Adipocyte (in vitro differentiated cells): ENCODE measurements around the gene CHST7.

Source experiments
- DNase-seq: peaks from one replicate; pipeline ENCODE4 v3.0.0-alpha.2; 2015; ENCODE audit warnings: low read depth
- H3K27me3 ChIP-seq: replicated peaks from 2 replicates; pipeline ENCODE4 v1.7.0; 2013; ENCODE audit warnings: mild to moderate bottlenecking, low read length, moderate library complexity; ENCODE audit not compliant: control insufficient read depth, insufficient read depth
- H3K36me3 ChIP-seq: 2 replicates; pipeline ENCODE4 v1.7.0; 2013; ENCODE audit warnings: low read length, mild to moderate bottlenecking, moderate library complexity; ENCODE audit not compliant: control insufficient read depth, insufficient read depth, severe bottlenecking
- H3K4me1 ChIP-seq: 2 replicates; pipeline ENCODE4 v1.7.0; 2013; ENCODE audit warnings: mild to moderate bottlenecking, low read length, moderate library complexity; ENCODE audit not compliant: control insufficient read depth, insufficient read depth
- H3K4me3 ChIP-seq: 2 replicates; pipeline ENCODE4 v1.7.0; 2013; ENCODE audit warnings: mild to moderate bottlenecking, low read length, moderate library complexity
- H3K9ac ChIP-seq: 2 replicates; pipeline ENCODE4 v1.7.0; 2013; ENCODE audit warnings: mild to moderate bottlenecking, low read length, moderate library complexity
- H3K9me3 ChIP-seq: 2 replicates; pipeline ENCODE4 v1.7.0; 2013; ENCODE audit warnings: mild to moderate bottlenecking, low read length, moderate library complexity; ENCODE audit not compliant: control insufficient read depth

The CHST7 gene

GRCh38 chrX:46611658-46612362, 38.2 kb downstream of the CHST7 start:
- Histone ChIP-seq H3K9ac (no peak overlapping the region), H3K36me3 (no peaks in the 10 kb centered on the region), H3K9me3 (peaks cover 8% of the 10 kb centered on the region), H3K27me3 (peaks cover 2% of the 10 kb centered on the region), H3K4me3 (no peak overlapping the region), H3K4me1 (no peaks in the 10 kb centered on the region)
- DNase-seq = no peak

DNA sequence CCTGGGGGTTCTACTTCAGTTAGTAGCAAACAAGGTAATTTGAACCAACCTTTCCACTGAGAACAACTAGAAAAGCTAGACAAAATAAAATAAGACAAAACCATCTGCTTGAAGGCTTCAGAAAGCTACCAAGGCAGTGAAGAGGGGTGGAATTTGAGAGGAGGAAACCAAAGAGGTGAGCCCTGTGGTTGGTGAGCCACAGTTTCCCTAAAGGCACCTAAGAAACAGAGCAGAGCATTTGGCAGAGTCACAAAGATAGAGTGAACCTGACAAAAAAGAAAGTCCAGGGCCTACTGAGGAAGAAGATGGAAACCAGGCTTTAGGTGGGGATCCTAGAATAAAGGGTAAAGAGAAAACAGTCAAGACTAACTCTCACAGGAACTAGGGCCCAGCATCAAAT, 44.3 kb downstream of the CHST7 start:
- no peaks in the 10 kb centered on the region for H3K36me3 ChIP-seq
- H3K4me1 ChIP-seq = no peaks in the 10 kb centered on the region
- H3K9me3 ChIP-seq = peaks cover 26% of the 10 kb centered on the region
- H3K27me3 ChIP-seq = peaks cover 8% of the 10 kb centered on the region
- H3K4me3 ChIP-seq = no peak overlapping the region
- no peak overlapping the region for H3K9ac ChIP-seq
- DNase-seq = no peak

GRCh38 chrX:46618947-46619346, 45.4 kb downstream of the CHST7 start:
- DNase-seq = no peak
- Histone ChIP-seq H3K9me3 (peaks cover 26% of the 10 kb centered on the region), H3K4me3 (no peak overlapping the region), H3K9ac (no peak overlapping the region), H3K27me3 (peaks cover 8% of the 10 kb centered on the region), H3K36me3 (no peaks in the 10 kb centered on the region), H3K4me1 (peaks cover under 1% of the 10 kb centered on the region)

DNA sequence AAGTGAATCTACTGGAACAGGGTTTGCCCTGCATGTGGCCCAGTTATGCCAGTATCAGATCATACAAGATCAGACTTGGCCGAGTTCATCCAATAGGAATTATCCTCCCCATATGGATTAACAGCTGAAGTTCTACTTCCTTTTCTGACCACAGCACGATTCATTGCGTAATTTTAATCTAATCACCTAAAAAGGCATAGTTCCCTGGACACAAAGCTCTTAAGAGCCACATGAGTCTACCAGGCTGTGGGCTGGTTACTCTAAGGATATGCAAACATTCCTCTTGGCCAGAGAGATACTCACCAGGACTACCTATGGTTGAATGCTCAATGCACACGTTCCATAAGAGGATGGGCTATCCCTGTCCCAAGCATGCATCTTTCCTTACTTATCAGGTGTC, 46.9 kb downstream of the CHST7 start:
- Histone ChIP-seq H3K4me1 (peaks cover 5% of the 10 kb centered on the region), H3K9me3 (peaks cover 21% of the 10 kb centered on the region), H3K36me3 (no peaks in the 10 kb centered on the region), H3K9ac (no peak overlapping the region), H3K4me3 (no peak overlapping the region), H3K27me3 (peaks cover 5% of the 10 kb centered on the region)
- DNase-seq = no peak

DNA sequence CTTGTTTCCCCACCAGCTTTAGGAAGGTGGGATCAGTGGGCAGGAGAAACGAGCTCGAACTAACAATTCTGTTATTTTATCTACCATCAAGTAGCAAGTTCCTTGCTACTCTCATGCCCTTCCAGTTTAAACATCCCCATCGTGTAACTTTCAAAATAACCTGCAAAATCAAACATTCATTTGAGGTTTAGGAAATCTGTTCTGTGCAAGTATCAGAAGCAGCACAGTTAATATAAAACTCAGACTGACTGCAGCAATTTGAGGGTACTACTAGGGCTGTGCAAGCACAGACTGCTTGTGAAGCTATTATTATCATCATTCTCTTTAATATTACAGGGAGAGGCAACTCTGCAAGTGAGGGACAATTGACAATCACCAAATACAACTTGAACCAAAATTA, 48.0 kb downstream of the CHST7 start:
- H3K9ac ChIP-seq = no peak overlapping the region
- H3K27me3 ChIP-seq = peaks cover 5% of the 10 kb centered on the region
- peaks cover 21% of the 10 kb centered on the region for H3K9me3 ChIP-seq
- no peak overlapping the region for H3K4me3 ChIP-seq
- no peak for DNase-seq
- H3K36me3 ChIP-seq = no peaks in the 10 kb centered on the region
- H3K4me1 ChIP-seq = peaks cover 5% of the 10 kb centered on the region

DNA sequence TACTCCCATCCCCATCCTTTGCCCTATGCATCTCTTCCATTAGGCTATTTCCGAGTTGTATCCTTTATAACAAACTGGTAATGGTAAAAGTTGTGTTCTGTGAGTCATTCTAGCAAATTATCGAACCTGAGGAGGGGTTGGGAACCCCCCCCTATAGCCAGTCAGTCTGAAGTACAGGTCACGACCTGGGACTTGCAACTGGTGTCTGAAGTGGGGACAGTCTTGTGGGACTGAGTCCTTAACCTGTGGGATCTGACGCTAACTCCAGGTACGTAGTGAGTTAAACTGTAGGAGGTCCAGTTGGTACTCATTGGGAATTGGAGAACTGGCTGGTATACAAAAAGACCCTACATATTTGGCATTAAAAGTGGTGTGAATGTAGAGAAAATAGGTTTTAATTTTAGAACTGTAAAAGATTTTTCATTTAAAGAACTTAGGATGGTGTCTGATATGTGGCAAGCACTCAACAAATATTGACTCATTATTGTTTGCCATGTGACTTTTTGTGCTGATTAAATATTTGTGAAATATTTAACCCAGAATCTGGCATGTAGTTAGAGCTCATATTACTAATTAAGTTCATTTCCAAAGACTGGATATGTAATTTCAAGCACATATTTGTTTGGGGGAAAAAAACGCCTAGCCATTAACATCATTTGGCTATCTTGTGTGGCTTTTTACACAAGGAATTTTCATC, 50.7 kb downstream of the CHST7 start:
- no peak overlapping the region for H3K4me3 ChIP-seq
- no peak for DNase-seq
- H3K27me3 ChIP-seq = peaks cover 5% of the 10 kb centered on the region
- no peak overlapping the region for H3K9ac ChIP-seq
- H3K9me3 ChIP-seq = peaks cover 6% of the 10 kb centered on the region
- H3K4me1 ChIP-seq = peaks cover 25% of the 10 kb centered on the region
- H3K36me3 ChIP-seq = no peaks in the 10 kb centered on the region

DNA sequence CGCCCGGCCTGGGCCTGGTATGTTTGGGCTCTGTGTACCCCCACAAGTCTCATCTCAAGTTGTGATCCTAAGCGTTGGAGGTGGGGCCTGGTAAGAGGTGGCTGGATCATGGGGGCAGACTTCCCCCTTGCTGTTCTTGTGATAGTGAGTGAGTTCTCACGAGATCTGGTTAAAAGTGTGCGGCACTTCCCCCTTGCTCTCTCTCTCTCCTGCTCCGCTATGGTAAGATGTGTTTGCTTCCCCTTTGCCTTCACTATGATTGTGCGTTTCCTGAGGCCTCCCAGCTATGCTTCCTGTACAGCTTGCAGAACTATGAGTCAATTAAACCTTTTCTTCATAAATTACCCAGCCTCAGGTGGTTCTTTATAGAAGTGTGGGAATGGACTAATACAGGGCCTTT, 53.0 kb downstream of the CHST7 start:
- no peak overlapping the region for H3K9ac ChIP-seq
- H3K4me3 ChIP-seq = no peak overlapping the region
- peaks cover 36% of the 10 kb centered on the region for H3K4me1 ChIP-seq
- DNase-seq = no peak
- no peaks in the 10 kb centered on the region for H3K9me3 ChIP-seq
- peaks cover 3% of the 10 kb centered on the region for H3K27me3 ChIP-seq
- H3K36me3 ChIP-seq = no peaks in the 10 kb centered on the region

DNA sequence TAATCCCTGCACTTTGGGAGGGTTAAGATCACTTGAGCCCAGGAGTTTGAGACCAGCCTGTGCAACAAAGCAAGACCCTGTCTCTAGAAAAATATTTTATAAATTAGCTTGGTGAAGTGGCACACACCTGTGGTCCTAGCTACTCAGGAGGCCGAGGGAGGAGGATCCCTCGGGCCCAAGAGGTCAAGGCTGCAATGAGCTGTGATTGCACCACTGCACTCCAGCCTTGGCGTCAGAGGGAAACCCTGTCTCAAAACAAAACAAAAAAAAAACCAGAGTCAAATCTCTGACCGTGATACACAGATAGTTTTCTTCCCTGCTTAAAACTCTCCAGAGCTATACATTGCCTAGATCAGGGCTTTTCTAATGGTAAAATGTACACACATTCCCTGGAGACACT, 53.5 kb downstream of the CHST7 start:
- Histone ChIP-seq H3K4me3 (no peak overlapping the region), H3K27me3 (no peaks in the 10 kb centered on the region), H3K36me3 (no peaks in the 10 kb centered on the region), H3K9me3 (no peaks in the 10 kb centered on the region), H3K9ac (no peak overlapping the region), H3K4me1 (peaks cover 36% of the 10 kb centered on the region)
- no peak for DNase-seq

- H3K36me3 ChIP-seq = no peaks in the 10 kb centered on the region
- H3K27me3 ChIP-seq = no peaks in the 10 kb centered on the region
- H3K4me1 ChIP-seq = peaks cover 40% of the 10 kb centered on the region
- no peak overlapping the region for H3K4me3 ChIP-seq
- no peak overlapping the region for H3K9ac ChIP-seq
- no peaks in the 10 kb centered on the region for H3K9me3 ChIP-seq
- DNase-seq = no peak
Measured at GRCh38 chrX:46627711-46628419, 54.3 kb downstream of the CHST7 start.

DNA sequence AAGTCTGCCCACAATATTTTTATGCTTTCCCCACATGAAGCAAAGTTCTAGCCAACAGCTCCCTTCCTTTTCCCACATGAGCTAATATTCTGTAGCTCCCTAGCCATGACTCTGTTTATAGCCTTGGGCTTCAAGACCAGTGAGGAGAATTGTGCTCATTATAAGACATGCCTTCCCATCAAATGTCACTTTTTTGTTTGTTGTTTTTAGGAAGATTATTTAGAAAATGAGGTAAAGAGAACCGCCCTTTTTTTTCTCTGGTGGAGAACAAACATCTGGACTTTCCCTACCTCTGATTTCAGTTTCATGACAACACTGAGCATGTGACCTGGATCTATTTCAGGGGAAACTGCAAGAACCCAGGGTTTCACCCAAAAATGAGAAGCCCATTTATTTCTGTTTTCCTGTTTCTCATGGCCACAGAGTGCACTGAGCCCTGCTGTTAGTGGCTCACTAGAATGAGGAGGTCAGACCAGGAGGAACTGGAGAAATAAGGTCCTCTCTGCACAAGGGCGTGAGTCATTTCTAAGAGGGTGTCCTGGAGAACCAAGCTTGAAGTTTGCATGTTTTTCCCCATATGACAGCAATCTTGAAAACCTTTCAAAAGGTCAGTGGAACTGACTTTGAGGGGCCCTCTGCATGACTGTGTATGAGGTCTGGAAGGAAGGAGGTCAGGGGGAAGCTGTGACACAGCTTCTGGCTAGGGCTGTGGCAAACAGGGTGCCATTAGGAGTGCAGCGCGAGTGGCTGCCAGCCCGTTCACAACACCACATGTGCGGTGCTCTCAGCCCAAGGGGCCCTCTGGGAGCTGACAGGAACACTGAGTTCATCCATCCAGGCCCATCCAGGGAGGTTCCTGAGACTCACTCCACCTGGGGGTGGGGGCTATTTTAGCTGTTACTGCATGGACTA, 55.2 kb downstream of the CHST7 start:
- peaks cover 43% of the 10 kb centered on the region for H3K4me1 ChIP-seq
- H3K36me3 ChIP-seq = no peaks in the 10 kb centered on the region
- H3K9ac ChIP-seq = peak overlapping the region; percentile 5
- H3K27me3 ChIP-seq = no peaks in the 10 kb centered on the region
- peak; percentile 39 for DNase-seq
- no peak overlapping the region for H3K4me3 ChIP-seq
- H3K9me3 ChIP-seq = no peaks in the 10 kb centered on the region

DNA sequence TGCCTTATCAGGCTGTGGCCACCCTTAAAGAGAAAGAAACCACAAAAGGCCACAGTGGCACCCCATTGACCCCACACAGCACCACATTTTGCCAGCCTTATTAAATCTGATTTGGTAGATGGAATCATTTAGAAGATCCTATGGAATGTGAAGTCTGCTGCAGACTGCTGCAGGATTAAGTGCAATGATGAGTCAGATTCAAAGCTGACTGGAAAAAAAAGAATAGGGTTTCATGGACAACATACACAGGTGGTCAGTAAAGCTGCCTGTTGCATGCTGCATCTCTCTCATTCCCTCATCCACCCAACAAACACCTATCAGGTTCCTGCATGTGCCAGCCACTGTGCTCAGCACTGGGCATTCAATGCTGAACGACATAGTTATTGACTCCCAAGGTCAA, 56.6 kb downstream of the CHST7 start:
- Histone ChIP-seq H3K27me3 (no peaks in the 10 kb centered on the region), H3K4me3 (no peak overlapping the region), H3K36me3 (no peaks in the 10 kb centered on the region), H3K9ac (no peak overlapping the region), H3K9me3 (no peaks in the 10 kb centered on the region), H3K4me1 (peaks cover 49% of the 10 kb centered on the region)
- peak; percentile 51 for DNase-seq
